Measurements from ENCODE around the gene TEX261.

DNA sequence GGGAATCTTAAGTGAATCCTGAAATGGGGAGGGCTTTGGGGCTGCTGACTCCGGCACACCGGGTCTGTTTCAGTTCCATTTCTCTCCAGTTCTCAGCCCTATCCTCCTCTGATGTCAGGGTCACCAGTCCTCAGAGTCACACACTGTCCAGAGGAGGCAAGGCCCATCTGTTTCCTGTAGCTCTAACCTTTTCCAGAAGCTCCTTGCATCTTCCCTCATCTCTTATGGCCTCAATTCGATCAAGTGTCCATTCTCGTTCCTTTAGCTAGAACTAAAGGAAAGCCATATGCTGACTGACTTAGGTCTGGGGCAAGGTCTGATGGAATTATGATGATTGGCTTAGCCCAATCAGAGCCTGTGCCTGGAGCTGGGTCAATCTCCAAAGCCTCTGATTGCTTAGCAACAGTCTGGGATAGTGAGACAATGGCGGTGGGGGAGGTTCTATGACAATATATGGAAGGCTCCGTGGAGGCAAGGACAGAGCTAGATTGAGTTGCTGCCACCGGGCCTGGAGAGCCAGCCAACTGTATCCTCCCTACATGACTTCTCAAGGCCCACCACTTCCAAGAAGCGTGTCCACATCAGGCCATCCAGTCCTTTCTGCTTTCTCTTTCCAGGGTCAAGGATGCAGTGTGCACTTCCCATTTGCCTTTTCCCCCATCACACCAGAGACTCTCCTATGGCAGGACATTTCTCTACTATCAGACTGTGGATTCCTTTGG is 11.0 kb downstream of the TEX261 start:
- TF ChIP-seq, protein P1, sequence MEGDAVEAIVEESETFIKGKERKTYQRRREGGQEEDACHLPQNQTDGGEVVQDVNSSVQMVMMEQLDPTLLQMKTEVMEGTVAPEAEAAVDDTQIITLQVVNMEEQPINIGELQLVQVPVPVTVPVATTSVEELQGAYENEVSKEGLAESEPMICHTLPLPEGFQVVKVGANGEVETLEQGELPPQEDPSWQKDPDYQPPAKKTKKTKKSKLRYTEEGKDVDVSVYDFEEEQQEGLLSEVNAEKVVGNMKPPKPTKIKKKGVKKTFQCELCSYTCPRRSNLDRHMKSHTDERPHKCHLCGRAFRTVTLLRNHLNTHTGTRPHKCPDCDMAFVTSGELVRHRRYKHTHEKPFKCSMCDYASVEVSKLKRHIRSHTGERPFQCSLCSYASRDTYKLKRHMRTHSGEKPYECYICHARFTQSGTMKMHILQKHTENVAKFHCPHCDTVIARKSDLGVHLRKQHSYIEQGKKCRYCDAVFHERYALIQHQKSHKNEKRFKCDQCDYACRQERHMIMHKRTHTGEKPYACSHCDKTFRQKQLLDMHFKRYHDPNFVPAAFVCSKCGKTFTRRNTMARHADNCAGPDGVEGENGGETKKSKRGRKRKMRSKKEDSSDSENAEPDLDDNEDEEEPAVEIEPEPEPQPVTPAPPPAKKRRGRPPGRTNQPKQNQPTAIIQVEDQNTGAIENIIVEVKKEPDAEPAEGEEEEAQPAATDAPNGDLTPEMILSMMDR (IDR thresholded peaks at IDR 0.05): no peak
- no peak for TF ChIP-seq RAD21 (IDR thresholded peaks at IDR 0.05; ENCODE audit: low read length)
- TF ChIP-seq EZH2phosphoT487 (IDR thresholded peaks at IDR 0.05; ENCODE audit: borderline replicate concordance, low read depth): no peak
